ENCODE measurements around the gene DIS3L.
"Not testable (repeated sequence)": the region's sequence is repeated elsewhere in the genome, so short reads cannot be mapped to it uniquely, and the experiment has no call there.

Gene DIS3L

DNA sequence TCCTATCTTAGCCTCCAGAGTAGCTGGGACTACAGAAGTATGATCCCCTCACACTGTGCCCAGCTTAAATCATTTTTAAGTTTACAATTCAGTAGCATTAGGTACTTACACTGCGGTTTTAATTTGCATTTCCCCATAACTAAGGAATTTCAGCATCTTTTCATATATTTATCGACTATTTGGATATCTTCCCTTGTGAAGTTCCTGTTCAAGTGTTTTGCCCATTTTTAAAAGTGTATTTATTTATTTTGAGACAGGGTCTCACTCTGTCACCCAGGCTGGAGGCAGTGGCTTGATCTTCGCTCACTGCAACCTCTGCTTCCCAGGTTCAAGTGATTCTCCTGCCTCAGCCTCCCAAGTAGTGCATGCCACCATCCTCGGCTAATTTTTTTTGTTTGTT, 80.8 kb downstream of the DIS3L start:
- no peak overlapping the region for H3K4me3 ChIP-seq (ENCODE audit: low read depth, low read length)
- TF ChIP-seq, protein P1, sequence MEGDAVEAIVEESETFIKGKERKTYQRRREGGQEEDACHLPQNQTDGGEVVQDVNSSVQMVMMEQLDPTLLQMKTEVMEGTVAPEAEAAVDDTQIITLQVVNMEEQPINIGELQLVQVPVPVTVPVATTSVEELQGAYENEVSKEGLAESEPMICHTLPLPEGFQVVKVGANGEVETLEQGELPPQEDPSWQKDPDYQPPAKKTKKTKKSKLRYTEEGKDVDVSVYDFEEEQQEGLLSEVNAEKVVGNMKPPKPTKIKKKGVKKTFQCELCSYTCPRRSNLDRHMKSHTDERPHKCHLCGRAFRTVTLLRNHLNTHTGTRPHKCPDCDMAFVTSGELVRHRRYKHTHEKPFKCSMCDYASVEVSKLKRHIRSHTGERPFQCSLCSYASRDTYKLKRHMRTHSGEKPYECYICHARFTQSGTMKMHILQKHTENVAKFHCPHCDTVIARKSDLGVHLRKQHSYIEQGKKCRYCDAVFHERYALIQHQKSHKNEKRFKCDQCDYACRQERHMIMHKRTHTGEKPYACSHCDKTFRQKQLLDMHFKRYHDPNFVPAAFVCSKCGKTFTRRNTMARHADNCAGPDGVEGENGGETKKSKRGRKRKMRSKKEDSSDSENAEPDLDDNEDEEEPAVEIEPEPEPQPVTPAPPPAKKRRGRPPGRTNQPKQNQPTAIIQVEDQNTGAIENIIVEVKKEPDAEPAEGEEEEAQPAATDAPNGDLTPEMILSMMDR (IDR thresholded peaks at IDR 0.05; ENCODE audit: borderline replicate concordance, insufficient read depth, low read depth, low read length): no peak

DNA sequence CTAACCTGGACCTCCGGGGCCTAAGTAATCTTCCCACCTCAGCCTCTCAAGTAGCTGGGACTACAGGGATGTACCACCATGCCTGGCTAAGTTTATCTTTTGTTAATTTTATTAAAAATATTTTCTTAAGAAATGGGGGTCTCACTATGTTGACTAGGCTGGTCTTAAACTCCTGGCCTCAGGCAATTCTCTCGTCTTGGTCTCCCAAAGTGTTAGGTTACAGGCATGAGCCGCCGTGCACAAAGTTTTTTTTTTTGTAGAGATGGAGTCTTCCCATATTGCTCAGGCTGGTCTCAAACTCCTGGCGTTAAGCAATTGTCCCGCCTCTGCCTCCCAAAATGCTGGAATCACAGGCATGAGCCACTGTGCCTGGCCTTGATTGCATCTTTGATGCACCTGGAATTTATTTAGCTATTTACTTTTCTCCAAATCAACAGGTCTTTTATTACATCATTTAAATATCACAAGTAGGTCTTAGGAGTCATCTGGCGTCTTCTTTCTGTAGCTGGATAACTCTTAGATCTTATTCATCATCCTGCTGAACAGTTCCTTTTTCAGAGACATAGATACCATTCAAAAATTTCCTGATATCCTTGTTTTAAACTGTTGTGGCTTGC, 85.6 kb downstream of the DIS3L start:
- no peak overlapping the region for H3K4me3 ChIP-seq (ENCODE audit: low read depth, low read length)
- TF ChIP-seq, protein P1 (IDR thresholded peaks at IDR 0.05; ENCODE audit: borderline replicate concordance, insufficient read depth, low read depth, low read length): no peak

DNA sequence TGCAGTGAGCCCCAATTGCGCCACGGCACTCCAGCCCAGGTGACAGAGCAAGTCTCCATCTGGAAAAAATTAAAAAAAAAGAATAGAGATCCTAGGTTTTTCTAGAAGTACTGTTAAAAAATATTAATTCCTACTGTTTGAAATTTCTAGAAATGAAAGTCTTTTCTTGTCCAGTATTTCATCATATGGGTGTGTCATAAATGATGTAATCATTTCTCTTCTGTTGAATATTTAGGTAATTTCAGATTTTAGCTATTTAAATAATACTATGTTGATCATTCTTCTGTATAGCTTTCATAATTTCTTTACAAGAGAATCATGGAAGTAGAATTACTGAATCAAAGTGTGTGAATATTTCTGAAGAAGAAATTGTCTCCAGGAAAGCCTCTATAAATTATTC, 88.0 kb downstream of the DIS3L start:
- not testable (repeated sequence) for H3K4me3 ChIP-seq (ENCODE audit: low read depth, low read length)
